Stimulated activated naive CD4-positive, alpha-beta T cell treated with Interleukin-2 at 50 U/mL for 16 hours (primary cell): ENCODE results near the gene MRPS26.
"Not testable (repeated sequence)": the region's sequence is repeated elsewhere in the genome, so short reads cannot be mapped to it uniquely, and the experiment has no call there.

Experiments used
- DNase-seq: peaks from one replicate; lab custom pipeline; 2025; lab: John Stamatoyannopoulos, UW

Gene MRPS26

DNA sequence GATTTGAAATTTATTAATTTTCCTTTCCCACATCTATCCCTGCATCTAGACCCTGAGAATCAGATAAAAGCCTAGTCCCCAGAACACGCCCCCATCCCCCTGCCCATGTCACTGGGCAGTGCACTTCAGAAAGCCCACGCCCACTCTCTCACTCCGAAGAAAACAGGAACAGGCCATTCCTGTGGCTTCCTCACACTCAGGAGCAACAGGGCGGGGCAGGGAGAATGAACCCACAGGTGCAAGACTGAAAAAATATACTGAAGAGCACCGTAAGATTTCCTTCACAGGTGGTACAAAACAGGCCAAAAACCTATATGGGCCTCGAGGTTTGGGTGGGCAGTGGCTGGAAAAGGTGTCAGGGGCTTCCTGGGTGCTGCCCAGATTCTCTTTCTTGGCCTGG lies 29.0 kb downstream of the MRPS26 start:
- no peak for DNase-seq

DNA sequence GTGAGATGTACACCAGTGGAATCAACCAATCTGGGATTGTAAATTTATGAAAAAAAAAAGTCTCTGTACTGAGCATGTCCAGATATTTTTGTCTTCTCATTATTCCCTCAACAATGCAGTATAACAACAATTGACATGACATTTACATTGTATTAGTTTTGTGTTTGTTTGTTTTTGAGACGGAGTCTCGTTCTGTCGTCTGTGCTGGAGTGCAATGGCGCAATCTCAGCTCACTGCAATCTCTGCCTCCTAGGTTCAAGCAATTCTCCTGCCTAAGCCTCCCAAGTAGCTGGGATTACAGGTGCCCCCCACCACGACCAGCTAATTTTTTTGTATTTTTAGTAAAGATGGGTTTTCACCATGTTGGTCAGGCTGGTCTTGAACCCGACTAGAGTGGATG lies 29.5 kb downstream of the MRPS26 start:
- DNase-seq, result not testable (repeated sequence)

DNA sequence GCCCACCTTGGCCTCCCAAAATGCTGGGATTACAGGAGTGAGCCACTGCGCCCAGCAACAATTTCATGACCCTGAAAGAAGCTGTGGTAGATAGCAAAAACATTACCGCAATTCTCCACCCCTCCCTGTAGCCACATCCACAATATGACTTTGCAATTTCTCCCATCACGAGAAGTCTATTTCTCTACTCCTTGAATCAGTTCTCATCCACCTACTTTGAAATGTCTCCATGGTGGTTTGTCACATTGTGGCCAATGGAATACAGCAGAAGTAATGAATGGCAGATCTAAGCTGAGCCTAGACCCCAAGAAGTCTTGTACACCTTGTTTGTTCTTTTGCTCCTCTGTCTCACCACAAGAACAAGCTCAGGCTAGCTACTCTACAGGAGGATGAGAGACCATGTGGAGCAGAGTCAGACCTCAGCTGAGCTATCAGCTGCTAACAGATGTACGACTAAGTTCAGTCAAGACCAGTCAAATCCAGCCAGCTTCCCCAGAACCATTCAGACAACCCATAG lies 31.8 kb downstream of the MRPS26 start:
- DNase-seq, result no peak

DNA sequence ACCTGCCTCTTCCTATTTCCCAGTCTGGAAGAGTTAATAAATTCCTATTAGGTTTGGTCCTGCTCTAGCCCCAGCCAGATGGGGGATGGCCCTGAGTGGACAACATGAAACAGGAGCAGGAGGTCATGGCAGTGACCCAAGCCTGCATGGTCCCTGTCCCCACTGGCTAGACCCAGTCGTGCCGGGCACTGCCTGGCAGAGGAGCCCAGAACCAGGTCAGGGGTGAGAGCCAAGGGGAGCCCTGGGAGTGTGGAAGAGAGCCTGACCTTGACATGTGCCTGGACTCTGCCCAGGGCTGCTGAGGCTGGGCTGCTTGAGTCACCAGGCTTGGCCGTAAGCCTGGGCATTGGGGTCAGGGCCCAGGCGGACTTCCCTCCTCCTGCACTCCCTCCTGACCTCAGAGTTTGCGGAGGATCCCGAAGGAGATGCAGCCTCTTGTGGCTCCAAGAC lies 35.1 kb downstream of the MRPS26 start:
- DNase-seq, result no peak

DNA sequence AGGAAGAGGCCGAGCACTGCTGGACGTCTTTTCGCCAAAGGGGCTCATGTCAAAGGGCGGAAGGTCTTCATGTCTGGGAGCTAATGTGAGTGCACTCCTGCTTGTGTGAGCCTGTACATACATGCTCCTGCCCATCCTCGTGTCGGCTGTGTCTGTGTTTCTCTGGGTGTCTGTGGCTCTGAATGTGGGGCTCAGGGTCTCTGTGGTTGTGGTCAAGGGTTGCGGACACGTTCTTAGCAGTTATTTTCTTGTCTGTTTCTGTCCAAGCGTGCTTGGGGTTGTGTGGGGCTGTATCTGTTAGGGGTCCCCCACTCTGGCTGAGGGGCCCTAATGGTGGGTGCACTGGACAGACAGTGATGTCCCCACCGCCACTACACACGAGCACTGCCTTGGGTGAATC lies 35.8 kb downstream of the MRPS26 start:
- DNase-seq, result no peak

DNA sequence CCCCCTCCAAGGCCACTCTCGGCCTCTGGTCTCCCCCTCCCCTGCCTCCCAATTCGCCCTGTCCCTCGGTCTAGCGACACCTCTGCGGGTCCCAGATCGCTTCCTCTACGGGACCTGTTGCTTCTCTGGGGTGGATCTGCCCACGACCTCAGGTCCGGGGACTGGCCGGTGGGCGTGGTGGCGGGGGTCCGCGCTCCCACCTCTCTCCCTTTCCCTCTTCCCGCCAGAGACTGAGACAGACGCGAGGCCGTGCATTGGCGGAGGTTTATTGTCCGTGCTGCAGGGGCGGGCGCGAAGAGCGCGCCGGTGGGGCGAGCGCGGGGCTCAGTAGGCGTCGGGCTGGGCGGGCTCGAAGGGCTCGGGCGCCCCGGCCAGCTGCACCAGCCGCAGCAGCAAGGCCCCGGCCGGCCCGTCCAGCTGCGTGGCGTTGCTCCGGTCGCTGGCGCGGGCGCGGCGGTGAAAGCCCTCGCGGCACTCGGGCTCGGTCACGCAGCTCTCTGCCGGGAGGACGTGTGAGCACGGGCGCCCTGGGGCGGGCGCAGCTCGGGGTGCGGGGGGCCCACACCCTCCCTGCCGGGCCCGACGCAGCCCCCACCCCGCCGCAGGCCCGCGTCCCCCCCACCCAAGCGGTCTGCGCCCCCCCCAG lies 36.6 kb downstream of the MRPS26 start:
- DNase-seq, result no peak

DNA sequence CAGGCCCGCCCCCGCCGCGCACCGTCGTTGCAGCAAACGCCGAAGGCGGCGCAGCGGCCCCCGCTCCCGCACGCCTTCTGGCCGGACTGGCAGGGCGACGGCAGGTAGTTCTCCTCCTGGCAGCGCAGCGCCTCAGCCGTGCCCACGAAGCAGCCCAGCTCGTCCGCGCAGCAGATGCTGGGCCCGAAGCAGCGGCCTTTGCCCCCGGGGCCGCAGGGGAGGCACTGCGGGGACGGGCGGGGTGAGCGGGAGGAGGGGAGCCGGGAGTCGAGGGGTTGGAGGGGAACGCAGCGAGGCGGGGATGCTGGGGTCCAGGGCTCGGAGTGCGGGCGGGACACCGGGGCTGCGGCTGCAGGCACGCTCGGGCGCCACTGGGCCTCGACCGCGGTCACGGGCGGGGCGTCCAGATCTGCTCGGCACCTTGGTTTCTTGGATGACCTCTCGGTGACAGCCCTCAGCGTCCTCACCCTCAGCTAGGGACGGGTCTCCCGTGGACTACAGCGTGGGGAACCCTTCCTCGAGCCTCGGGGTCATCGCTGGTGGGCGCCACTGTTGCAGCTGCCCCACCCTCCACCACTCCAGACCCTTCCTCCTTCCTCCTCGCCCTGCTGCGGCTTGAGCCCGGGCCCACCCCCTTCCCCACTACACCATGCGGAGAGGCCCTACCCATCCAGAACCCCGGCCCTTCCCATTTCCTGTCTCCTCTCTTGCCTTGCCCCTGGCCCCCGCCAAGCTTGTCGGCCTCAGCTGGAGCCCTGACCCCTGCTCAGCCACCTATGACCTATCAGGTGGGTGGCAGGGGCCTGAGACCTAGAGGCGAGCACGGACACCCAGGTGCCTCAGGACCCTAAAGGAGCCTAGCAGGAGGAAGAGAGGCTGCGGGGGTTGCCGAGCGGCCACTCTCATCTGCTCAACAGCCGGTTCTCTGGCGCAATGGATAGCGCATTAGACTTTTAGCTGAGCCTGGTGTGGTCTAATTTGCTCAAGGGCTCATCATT lies 37.4 kb downstream of the MRPS26 start:
- no peak for DNase-seq

DNA sequence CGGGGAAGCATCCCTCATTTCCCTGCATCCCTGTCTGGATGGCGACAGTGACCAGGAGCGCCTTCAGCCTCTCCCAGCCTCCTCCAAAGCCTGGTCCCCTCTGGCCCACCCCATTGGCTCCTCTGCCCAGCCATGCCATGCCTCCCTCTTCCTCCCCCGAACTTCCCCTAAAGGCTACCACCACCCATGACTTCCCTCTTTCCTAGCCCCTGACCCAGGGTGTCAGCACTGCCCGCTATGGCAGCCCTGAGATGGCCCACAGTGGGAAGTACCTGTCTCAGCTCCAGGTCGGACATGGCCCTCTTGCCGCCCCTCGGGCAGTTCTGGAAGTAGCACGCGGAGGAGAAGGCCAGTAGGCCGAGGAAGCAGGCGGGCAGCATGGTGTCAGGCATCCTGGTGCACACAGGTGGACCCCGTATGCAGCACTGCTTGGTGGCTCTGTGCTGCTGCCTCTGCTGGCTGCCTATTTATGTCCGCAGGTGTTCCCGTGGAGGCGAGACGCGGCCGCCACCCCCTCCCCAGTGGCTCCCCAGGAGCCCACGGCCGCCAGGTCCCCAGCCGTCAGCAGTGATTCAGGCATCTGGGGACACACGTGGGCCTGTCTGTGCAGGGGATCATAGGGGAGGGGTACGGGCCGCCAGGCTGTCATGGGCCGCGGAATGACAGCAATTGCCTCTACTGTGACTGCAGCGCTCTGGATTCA lies 38.6 kb downstream of the MRPS26 start, which contains the start of gene AVP:
Gene AVP, minus strand, starts transcription at position 442 of the 703 bp plus-strand sequence. Its CDS starts 50 bp downstream, at position 392.
- DNase-seq, result no peak

DNA sequence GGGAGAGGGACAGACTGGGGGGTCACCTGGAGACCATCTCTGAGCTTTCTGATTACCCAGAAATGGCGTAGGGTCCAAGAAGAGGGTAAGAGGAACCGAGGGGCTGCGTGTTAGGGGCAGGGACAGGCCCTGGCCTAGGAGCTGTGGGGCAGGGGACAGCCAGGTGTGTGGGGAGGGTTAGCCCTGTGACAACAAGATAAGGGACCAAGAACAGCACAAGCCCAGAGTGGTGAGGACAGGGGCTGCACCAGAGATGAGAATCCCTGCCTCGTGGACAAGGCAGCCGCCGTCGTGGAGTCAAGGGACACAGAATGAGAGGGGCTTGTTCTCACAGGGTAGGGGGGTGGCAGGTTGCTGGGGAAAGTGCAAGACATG lies 39.1 kb downstream of the MRPS26 start:
- DNase-seq, result no peak

DNA sequence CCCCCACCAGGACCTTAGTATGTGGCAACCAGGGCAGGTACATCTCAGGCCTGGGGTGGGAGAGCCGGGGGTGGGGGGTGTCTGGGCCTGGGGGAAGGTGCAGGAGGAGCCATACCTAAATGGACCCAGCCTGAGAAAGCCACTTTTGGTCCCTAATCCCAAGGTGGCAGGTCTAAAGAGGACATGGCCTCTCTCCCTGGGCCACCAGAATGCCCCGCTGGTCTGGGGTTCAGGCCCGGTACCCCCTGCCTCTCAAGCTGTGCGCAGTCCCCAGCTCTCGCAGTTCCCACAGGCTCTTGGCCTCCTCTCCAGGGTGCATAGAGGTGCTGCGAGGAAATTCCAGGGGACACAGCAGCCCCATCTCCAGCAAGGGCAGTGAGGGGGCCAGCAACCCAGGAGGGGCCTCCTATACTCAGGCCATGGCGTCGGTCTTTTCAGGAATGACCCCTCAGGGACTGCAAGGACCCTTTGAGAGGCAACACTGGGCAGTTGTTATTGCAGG lies 39.8 kb downstream of the MRPS26 start:
- no peak for DNase-seq

DNA sequence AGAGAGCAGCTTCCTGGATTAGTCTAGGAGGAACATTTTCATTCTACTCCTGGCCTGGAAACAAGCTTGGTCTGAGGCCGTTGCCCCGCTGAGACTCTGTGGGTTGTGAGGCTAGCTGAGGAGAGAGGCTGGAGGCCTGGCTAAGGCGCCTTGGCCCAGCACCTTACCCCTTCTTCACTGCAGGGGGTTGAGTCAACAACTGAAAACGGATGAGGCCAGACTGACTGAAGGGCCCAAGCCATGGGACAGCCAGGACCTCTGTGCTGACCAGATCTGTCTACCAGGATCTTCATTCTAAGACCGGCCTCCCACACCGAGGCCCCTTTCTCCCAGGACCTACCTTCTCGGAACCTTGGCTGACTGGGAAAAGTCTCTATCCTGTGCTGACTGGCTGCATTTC lies 42.2 kb downstream of the MRPS26 start:
- DNase-seq, result no peak

DNA sequence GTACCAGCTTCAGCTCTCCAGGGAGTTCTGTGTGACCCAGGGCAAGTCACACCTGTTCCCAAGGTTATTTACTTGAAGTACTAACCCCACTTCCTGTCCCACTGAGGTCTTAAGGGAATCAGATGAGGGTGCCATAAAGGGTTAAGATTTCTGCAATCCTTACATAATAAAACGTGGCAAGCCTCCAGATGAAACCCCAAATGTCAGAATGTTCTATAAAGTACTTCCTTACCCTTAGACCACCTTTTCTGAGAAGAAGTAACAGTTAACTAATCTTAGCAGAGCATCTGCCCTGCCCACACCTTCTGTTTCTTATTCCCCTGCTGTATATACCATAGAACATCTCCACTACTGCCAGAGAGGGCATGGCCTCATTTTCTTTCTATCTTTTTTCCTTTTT lies 44.7 kb downstream of the MRPS26 start:
- DNase-seq, result no peak

DNA sequence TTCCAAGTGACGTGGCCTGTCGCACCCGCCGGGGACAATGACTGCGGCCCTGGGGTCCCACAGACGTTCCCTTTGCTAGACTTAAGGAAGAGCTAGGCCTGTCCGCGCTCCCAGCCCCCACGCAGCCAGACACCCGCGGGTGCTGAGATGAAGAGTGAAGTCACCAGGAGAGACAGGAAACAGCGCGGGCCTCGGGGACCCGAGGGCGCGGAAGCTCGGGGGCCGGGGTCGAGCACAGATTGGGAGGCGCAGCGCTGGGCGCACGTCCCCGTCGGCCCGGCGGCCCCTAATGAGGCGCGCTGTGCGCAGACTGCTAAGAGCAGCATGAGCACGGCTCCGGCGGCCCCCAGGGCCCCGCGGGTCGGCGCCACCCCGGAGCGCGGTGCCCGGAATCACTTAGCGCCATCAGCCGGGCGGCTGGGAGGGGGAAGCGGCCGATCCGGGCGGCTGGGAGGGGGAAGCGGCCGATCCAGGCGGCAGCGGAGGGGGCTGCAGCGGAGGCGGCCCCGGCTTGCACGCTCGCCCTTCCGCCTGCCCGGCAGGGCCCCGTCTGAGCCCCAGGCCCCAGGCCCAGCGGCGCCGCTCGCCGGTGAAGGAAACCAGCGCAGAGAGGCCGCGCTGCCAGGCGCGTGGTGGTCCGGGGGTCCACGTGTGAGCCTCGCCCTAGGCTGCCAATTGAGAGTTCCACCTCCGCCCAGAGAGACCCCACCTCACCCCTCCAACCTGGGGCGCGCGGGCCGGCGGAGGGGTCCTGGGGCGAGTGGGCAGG lies 46.9 kb downstream of the MRPS26 start:
- no peak for DNase-seq

DNA sequence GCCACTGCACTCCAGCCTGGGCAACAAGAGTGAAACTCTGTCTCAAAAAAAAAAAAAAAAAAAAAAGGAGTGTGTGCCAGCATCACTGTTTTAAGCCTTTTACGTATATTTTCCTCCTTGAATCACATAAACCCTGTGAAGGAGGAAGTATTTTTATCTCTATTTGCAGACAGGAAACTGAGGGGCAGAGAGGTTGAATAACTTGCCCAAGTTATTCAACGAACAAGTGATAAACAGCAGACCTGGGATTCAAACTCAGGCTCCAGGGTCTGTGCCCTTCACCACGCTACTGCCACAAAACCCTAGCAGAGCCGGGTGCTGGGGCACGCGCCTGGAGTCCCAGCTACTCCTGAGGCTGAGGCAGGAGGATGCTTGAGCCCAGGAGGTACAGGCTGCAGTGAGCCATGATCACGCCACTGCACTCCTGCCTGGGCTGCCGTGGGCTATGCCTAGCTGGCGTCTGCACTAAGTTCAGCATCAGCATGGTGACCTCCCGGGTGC lies 48.1 kb downstream of the MRPS26 start:
- no peak for DNase-seq

DNA sequence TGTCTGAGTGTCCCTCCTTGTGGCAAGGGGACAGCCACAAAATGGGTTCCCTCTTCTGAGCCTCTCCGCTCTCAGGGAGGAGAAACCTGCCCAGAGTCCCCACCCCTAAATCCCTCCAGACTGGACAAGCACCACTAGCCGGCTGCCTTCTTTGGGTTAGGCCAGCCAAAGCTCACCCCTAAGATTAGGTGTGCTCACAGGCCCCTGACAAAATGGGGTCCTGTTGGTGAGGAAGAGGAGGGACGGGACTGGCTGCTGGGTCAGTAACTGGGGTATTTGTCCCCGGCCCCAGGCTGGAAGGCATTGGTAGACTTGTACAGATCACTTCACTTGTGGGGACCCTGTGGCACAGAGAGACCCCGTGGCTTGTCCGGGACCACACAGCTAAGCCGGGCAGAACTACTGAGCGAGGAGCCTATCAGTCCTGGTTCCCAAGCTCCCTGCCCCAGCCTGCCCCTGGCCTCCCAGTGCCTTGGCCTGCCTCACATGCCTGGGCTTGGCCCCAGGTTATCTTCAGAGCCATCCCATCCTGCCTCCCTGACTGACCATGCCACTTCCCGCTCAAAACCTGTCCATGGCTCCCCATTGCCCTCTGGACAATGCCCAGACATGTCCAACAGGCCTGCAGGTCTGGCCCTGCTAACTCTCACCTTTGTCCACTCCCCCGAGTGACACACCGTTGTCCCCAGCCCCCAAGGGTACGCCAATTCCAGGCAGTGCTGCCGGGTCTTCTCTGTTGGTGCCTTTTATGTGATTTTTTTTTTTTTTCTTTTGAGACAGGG lies 49.2 kb downstream of the MRPS26 start:
- no peak for DNase-seq
